Neural cell (in vitro differentiated cells): ENCODE measurements around the gene STKLD1. TPM values are rescaled to one million over a fixed set of nuclear protein-coding genes. Genes with fewer than 3 reads are reported as not detected.

Experiments used
- H2AFZ ChIP-seq: fragments of 200-600, 300-800 bp; sonication (generic), shearing (Covaris generic); 2 replicates; pipeline ENCODE4 v1.6.0; 2014; ENCODE audit warnings: low read depth, mild to moderate bottlenecking, antibody characterized with exemption, low read length, moderate library complexity
- H3F3A ChIP-seq: fragments of 200-600 bp; shearing (Covaris generic); 2 replicates; pipeline ENCODE4 v1.6.1; 2016; ENCODE audit warnings: mild to moderate bottlenecking, moderate library complexity, mixed read lengths, antibody characterized with exemption, low read length; ENCODE audit not compliant: insufficient read depth, poor library complexity, severe bottlenecking
- H3K27ac ChIP-seq: fragments of 200-600, 300-800 bp; sonication (generic), shearing (Covaris generic); 2 replicates; pipeline ENCODE4 v1.5.1; 2014; ENCODE audit warnings: mild to moderate bottlenecking, low read length, moderate library complexity
- H3K27me3 ChIP-seq: fragments of 300-800, 200-600 bp; sonication (generic), shearing (Covaris generic); 2 replicates; pipeline ENCODE4 v1.6.0; 2014; ENCODE audit warnings: mild to moderate bottlenecking, low read depth, low read length, moderate library complexity; ENCODE audit not compliant: insufficient read depth
- H3K36me3 ChIP-seq: fragments of 300-800, 200-600 bp; sonication (generic), shearing (Covaris generic); 2 replicates; pipeline ENCODE4 v1.5.1; 2014; ENCODE audit warnings: mild to moderate bottlenecking, antibody characterized with exemption, low read length, moderate library complexity; ENCODE audit not compliant: insufficient read depth
- H3K4me2 ChIP-seq: fragments of 300-800, 200-600 bp; sonication (generic), shearing (Covaris generic); 2 replicates; pipeline ENCODE4 v1.6.0; 2014; ENCODE audit warnings: mild to moderate bottlenecking, low read length
- H3K4me3 ChIP-seq: fragments of 300-800, 200-600 bp; sonication (generic), shearing (Covaris generic); 2 replicates; pipeline ENCODE4 v1.5.1; 2014; ENCODE audit warnings: mild to moderate bottlenecking, low read length, moderate library complexity
- H3K79me2 ChIP-seq: fragments of 200-600 bp; shearing (Covaris generic); replicated peaks from 2 replicates; pipeline ENCODE4 v1.6.0; 2014; ENCODE audit warnings: mild to moderate bottlenecking, low read length, moderate library complexity; ENCODE audit not compliant: insufficient read depth
- H3K9ac ChIP-seq: fragments of 300-800, 200-600 bp; sonication (generic), shearing (Covaris generic); 2 replicates; pipeline ENCODE4 v1.6.1; 2016; ENCODE audit warnings: mild to moderate bottlenecking, low read length, mixed read lengths
- H3K9me2 ChIP-seq: fragments of 200-600 bp; shearing (Covaris generic); 2 replicates; pipeline ENCODE4 v1.6.1; 2016; ENCODE audit warnings: mild to moderate bottlenecking, low read length, mixed read lengths; ENCODE audit not compliant: insufficient read depth
- H3K9me3 ChIP-seq: fragments of 200-600, 300-800 bp; sonication (generic), shearing (Covaris generic); 2 replicates; pipeline ENCODE4 v1.6.1; 2016; ENCODE audit warnings: mild to moderate bottlenecking, mixed run types, low read length, moderate library complexity, mixed read lengths
- H4K20me1 ChIP-seq: fragments of 200-600 bp; shearing (Covaris generic); 2 replicates; pipeline ENCODE4 v1.6.1; 2016; ENCODE audit warnings: mild to moderate bottlenecking, mixed run types; ENCODE audit not compliant: insufficient read depth
- CTCF ChIP-seq: fragments of 450-650 bp; IDR thresholded peaks from 2 replicates; pipeline ENCODE4 v1.5.1; 2014; ENCODE audit warnings: antibody characterized with exemption, mild to moderate bottlenecking, moderate library complexity; ENCODE audit not compliant: poor library complexity, severe bottlenecking
- EP300 ChIP-seq: fragments of 450-650 bp; conservative IDR thresholded peaks from 2 replicates; pipeline ENCODE4 v1.6.1; 2014; ENCODE audit warnings: antibody characterized with exemption, mild to moderate bottlenecking, moderate library complexity; ENCODE audit not compliant: poor library complexity, severe bottlenecking
- EZH2 ChIP-seq: fragments of 200-600, 300-800 bp; shearing (Covaris generic), sonication (generic); IDR thresholded peaks from 2 replicates; pipeline ENCODE4 v1.6.1; 2014; ENCODE audit warnings: antibody characterized with exemption, low read length, borderline replicate concordance, mild to moderate bottlenecking; ENCODE audit not compliant: insufficient read depth, poor library complexity, severe bottlenecking
- MXI1 ChIP-seq: fragments of 450-650 bp; conservative IDR thresholded peaks from 2 replicates; pipeline ENCODE4 v1.6.1; 2014; ENCODE audit warnings: antibody characterized with exemption, mild to moderate bottlenecking; ENCODE audit not compliant: poor library complexity, severe bottlenecking
- POLR2AphosphoS5 ChIP-seq: IDR thresholded peaks from 2 replicates; pipeline ENCODE4 v1.6.1; 2012
- RAD21 ChIP-seq: fragments of 450-650 bp; conservative IDR thresholded peaks from 2 replicates; pipeline ENCODE4 v1.6.1; 2014; ENCODE audit warnings: antibody characterized with exemption, mild to moderate bottlenecking, moderate library complexity
- REST ChIP-seq: IDR thresholded peaks from 2 replicates; pipeline ENCODE4 v1.6.1; 2012; ENCODE audit warnings: borderline replicate concordance
- SMC3 ChIP-seq: fragments of 450-650 bp; conservative IDR thresholded peaks from 2 replicates; pipeline ENCODE4 v1.6.1; 2014; ENCODE audit warnings: antibody characterized with exemption, mild to moderate bottlenecking, moderate library complexity; ENCODE audit not compliant: poor library complexity
- TAF1 ChIP-seq: IDR thresholded peaks from 2 replicates; pipeline ENCODE4 v1.6.1; 2012; ENCODE audit warnings: low read depth
- polyA plus RNA-seq: library from polyadenylated mRNA; depleted of rRNA; stranded (reverse); fragments of >200 nt; gene quantifications from 2 replicates; pipeline ENCODE4 v1.2.3, GENCODE V29; 2014

STKLD1 gene
- polyA plus RNA-seq, 1 donor from 2014 or later: 1.1 TPM

DNA sequence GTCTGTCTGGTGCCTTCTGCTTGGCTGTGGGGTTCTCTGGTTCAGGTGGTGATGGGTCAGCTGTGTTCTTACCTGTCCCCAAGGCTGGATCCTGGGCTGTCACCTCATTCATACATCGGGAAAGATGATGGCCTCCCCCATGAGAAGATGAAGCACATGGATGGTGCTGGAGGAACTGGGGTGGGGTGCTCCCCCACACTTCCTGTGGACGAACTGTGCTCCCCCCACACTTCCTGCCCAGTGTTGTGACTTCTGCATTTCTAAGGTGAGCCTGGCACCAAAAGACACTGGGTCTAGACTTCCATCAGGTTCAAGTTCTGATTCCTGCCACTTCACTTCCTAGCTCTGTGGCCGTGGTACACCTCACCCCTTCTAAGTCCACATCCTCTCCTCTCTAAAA lies 35.9 kb upstream of the STKLD1 start:
- H3K27ac ChIP-seq: no peak overlapping the region
- no peaks in the 10 kb centered on the region for H4K20me1 ChIP-seq
- H3K9me3 ChIP-seq: no peaks in the 10 kb centered on the region
- no peak for TF ChIP-seq SMC3
- TF ChIP-seq CTCF: no peak
- no peak for TF ChIP-seq EP300
- no peaks in the 10 kb centered on the region for H3K27me3 ChIP-seq
- H3K4me3 ChIP-seq: no peak overlapping the region
- no peak overlapping the region for H3K4me2 ChIP-seq
- no peak overlapping the region for H2AFZ ChIP-seq
- H3K9ac ChIP-seq: no peak overlapping the region
- no peaks in the 10 kb centered on the region for H3K36me3 ChIP-seq
- H3K79me2 ChIP-seq: peaks cover 4% of the 10 kb centered on the region
- no peaks in the 10 kb centered on the region for H3K9me2 ChIP-seq
- no peaks in the 10 kb centered on the region for H3F3A ChIP-seq

DNA sequence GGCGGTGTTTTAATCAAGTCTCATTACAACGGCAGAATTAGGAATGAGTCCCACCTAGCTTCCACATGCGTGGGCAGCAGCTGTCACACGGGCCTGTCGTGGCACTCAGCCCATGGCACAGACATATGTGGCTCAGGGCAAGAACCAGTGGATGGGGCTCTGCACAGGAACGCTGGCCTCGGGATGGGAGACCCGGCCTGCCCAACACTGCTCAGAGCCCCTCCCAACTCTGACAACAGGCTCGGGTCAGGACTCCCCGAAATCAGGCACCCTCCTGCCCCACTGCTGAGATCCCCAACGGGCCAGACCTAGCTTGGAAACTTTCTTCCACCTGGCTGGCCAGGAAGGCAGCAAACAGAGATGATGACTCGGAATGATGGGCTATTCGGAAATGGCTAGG lies 35.2 kb upstream of the STKLD1 start:
- no peak overlapping the region for H2AFZ ChIP-seq
- no peak overlapping the region for H3K4me2 ChIP-seq
- no peak overlapping the region for H3K4me3 ChIP-seq
- no peak for TF ChIP-seq MXI1
- no peak for TF ChIP-seq EZH2
- TF ChIP-seq CTCF: no peak
- TF ChIP-seq REST: no peak
- TF ChIP-seq RAD21: no peak
- no peak for TF ChIP-seq POLR2AphosphoS5
- no peak for TF ChIP-seq EP300
- no peak for TF ChIP-seq SMC3
- no peak for TF ChIP-seq TAF1
- H3K27ac ChIP-seq: no peak overlapping the region
- H4K20me1 ChIP-seq: no peaks in the 10 kb centered on the region
- H3K79me2 ChIP-seq: no peaks in the 10 kb centered on the region
- no peaks in the 10 kb centered on the region for H3K9me2 ChIP-seq
- no peaks in the 10 kb centered on the region for H3K9me3 ChIP-seq
- H3K36me3 ChIP-seq: no peaks in the 10 kb centered on the region
- H3F3A ChIP-seq: no peaks in the 10 kb centered on the region
- no peak overlapping the region for H3K9ac ChIP-seq
- no peaks in the 10 kb centered on the region for H3K27me3 ChIP-seq
